Ascending aorta (tissue), 2 donors: ENCODE measurements around the gene WDR70. TPM values are rescaled to one million over a fixed set of nuclear protein-coding genes. Genes with fewer than 3 reads are reported as not detected.

ENCODE experiments used
- DNase-seq, 2 donors: peaks; one replicate each; pipeline ENCODE4 v3.0.0-alpha.2; 2019; ENCODE audit warnings: low spot score in 2 of 2
- H3K27ac ChIP-seq, 2 donors: fragments of 200-600 bp; sonication (generic); one replicate each; pipeline ENCODE4 v1.5.1; 2016 to 2017; ENCODE audit warnings: mild to moderate bottlenecking in 1 of 2
- H3K27me3 ChIP-seq: fragments of 200-600 bp; sonication (generic); one replicate; pipeline ENCODE4 v1.5.1; 2017
- H3K36me3 ChIP-seq, 2 donors: fragments of 200-600 bp; sonication (generic); one replicate each; pipeline ENCODE4 v1.5.1; 2016
- H3K4me1 ChIP-seq, 2 donors: fragments of 200-600 bp; sonication (generic); one replicate each; pipeline ENCODE4 v1.5.1; 2016 to 2017; ENCODE audit warnings: mild to moderate bottlenecking in 1 of 2
- H3K4me3 ChIP-seq, 2 donors: fragments of 200-600 bp; sonication (generic); one replicate each; pipeline ENCODE4 v1.5.1; 2016 to 2017; ENCODE audit warnings: mild to moderate bottlenecking in 1 of 2
- H3K9me3 ChIP-seq, 2 donors: fragments of 200-600 bp; sonication (generic); one replicate each; pipeline ENCODE4 v1.5.1; 2016
- intact Hi-C: fragments of 100-400 bp; cut with DNase I; formaldehyde crosslinking; loops from one replicate; pipeline ENCODE4 v1.15.1; 2023
- total RNA-seq: library from RNA; depleted of rRNA; stranded (reverse); fragments of >200 nt; gene quantifications from one replicate; pipeline ENCODE4 v1.1.0, GENCODE V29; 2016
- TF ChIP-seq, protein P1 (sequence below), 3 experiments: fragments of 200-600 bp in 2 of 3; fragments of 450-650 bp in 1 of 3; sonication (generic) in 2 of 3; IDR thresholded peaks; one replicate each; pipeline ENCODE4 v1.5.1; 2016 to 2019; ENCODE audit warnings: antibody characterized with exemption in 3 of 3, mild to moderate bottlenecking in 1 of 3, moderate library complexity in 1 of 3

The WDR70 gene
- total RNA-seq, 1 donor from 2014 or later: 8.7 TPM

DNA sequence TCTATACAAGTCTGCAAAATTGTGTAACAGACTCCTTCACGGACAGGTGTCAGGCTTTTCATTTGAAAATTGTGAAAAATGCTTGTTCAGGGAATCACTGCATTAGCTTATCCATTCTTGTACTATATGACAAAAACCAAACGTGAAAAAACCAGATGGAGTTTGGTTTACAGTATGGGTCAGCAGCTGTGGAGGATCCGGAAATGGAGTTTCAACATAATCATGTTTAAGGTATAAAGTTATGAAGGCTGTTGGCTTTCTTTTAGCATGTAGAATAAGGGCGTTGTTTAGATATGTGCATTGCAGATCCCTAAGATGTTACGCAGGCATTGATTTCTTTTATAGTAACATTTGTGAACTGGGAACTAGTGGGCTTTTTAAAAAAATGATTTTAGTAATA, 336.9 kb downstream of the WDR70 start:
- Histone ChIP-seq H3K27me3 (no peaks in the 10 kb centered on the region), H3K36me3 (no peaks in the 10 kb centered on the region), H3K27ac (no peak overlapping the region), H3K4me1 (peaks cover 2 to 5% of the 10 kb centered on the region in 2 donors), H3K4me3 (no peak overlapping the region), H3K9me3 (no peaks in the 10 kb centered on the region)
- TF ChIP-seq, protein P1, sequence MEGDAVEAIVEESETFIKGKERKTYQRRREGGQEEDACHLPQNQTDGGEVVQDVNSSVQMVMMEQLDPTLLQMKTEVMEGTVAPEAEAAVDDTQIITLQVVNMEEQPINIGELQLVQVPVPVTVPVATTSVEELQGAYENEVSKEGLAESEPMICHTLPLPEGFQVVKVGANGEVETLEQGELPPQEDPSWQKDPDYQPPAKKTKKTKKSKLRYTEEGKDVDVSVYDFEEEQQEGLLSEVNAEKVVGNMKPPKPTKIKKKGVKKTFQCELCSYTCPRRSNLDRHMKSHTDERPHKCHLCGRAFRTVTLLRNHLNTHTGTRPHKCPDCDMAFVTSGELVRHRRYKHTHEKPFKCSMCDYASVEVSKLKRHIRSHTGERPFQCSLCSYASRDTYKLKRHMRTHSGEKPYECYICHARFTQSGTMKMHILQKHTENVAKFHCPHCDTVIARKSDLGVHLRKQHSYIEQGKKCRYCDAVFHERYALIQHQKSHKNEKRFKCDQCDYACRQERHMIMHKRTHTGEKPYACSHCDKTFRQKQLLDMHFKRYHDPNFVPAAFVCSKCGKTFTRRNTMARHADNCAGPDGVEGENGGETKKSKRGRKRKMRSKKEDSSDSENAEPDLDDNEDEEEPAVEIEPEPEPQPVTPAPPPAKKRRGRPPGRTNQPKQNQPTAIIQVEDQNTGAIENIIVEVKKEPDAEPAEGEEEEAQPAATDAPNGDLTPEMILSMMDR (IDR thresholded peaks at IDR 0.05): no peak
- intact Hi-C loops: no loop called here
- no peak for DNase-seq

DNA sequence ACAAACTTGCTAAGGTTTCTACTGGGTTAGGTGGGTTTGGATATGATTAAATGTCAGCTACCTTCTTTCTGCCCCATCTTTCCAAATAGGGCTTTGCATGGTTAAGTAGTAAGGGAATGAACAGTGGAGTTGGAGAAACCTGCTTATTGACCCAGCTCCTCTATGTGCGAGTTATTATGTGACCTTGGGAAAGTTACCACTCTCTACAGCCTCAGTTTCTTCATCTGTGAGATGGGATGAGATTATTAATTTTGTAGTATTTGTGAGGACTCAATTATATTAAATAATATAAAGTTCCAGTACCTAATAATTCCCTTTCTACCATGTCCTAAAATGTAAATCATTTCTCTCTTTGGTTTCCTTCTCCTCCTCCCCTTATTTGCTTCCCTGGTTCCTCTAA, 337.3 kb downstream of the WDR70 start:
- no peak for DNase-seq
- Histone ChIP-seq H3K9me3 (no peaks in the 10 kb centered on the region), H3K36me3 (no peaks in the 10 kb centered on the region), H3K27me3 (no peaks in the 10 kb centered on the region), H3K4me1 (peaks cover 2 to 5% of the 10 kb centered on the region in 2 donors), H3K4me3 (no peak overlapping the region), H3K27ac (no peak overlapping the region)
- intact Hi-C loops: no loop called here
- TF ChIP-seq, protein P1 (IDR thresholded peaks at IDR 0.05): no peak

DNA sequence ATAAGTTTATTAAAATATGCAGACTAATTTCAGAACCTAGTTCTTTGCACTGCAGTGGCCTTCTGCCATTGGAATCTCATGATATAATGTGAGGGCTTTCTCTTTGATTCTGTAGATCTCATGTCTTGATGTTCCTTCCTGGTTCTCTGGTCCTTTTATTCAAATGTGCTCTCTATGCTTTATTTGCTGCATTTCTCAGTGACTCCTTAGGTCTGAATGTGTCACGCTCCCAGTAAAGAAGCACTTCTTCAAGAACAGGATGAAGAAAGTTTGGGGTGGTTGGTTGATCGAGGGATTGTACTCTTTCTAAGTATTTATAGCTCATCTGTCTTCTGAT, 338.1 kb downstream of the WDR70 start:
- Histone ChIP-seq H3K4me1 (peaks cover 2 to 5% of the 10 kb centered on the region in 2 donors), H3K36me3 (peaks cover 0 to 5% of the 10 kb centered on the region in 2 donors), H3K27ac (no peak overlapping the region), H3K27me3 (no peaks in the 10 kb centered on the region), H3K9me3 (no peaks in the 10 kb centered on the region), H3K4me3 (no peak overlapping the region)
- no peak for DNase-seq
- intact Hi-C loops: no loop called here
- TF ChIP-seq, protein P1 (IDR thresholded peaks at IDR 0.05): no peak

DNA sequence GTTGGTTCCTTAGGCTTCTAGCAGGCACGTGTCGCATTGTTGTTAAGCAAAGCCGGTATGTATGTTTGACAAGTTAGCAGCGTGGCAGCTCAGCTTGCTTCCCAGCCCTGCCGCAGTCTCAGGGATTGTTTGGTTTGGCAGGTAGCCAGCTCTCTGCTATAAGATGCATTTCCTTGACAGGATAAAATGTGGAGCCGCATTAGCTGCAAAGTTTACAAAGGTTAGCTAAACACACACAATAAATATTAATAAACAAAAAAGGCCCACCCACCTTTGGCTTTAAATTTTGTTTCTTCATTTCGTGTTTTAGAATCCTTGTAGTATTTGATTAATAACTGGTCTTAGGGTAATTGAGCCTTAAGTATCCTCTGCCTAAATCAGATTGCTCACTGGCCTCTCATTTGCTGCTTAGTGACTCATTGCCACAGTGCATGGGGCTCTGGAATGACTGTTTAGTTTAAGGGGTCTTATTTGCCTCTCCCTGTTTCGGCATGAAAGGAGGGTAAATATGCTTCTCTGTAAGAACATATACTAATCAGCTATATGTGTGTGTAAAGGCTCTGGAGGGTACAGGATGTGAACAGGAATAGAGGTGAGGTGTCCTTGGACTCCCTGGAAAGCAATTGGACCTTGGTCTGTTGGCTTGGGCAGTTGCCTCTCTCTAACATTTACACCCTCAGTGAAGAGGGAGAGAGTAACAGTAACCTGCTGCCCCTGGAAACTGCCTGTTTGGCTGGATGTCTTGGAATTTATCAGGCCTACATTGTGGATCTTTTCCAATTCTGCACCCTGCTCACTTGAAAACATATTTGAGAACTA, 338.7 kb downstream of the WDR70 start:
- DNase-seq: no peak
- Histone ChIP-seq H3K27me3 (no peaks in the 10 kb centered on the region), H3K36me3 (peaks cover under 1 to 5% of the 10 kb centered on the region in 2 donors), H3K4me1 (peaks cover 2 to 5% of the 10 kb centered on the region in 2 donors), H3K9me3 (no peaks in the 10 kb centered on the region), H3K27ac (peak overlapping the region in 1 of 2 donors; percentile 28), H3K4me3 (no peak overlapping the region)
- intact Hi-C loops: no loop called here
- TF ChIP-seq, protein P1 (IDR thresholded peaks at IDR 0.05): no peak

DNA sequence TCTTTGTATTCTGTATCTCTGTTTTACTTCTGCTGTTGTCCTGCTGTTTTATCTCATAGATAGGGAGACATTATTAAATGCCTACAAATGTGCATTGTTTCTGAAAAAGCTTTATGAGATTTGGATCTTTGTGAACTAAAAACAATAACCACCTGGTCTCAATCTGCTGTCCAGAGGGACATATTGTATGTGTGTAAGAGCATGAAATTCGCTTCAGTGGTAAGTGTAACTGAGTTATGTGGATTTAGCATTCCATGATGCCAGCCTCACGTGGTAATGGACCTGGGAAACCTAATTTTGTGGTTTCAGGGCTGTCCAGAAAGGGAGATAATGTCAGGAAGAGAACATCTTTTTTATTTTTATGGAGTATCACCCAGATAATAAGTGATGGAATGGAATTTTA, 341.4 kb downstream of the WDR70 start:
- TF ChIP-seq, protein P1 (IDR thresholded peaks at IDR 0.05): no peak
- Histone ChIP-seq H3K36me3 (peaks cover 5 to 12% of the 10 kb centered on the region in 2 donors), H3K27me3 (no peaks in the 10 kb centered on the region), H3K4me1 (peaks cover 2 to 5% of the 10 kb centered on the region in 2 donors), H3K9me3 (no peaks in the 10 kb centered on the region), H3K4me3 (no peak overlapping the region), H3K27ac (no peak overlapping the region)
- intact Hi-C loops: no loop called here
- no peak for DNase-seq
